HepG2 (cell line): ENCODE data around the gene CHID1. TPM values are rescaled to one million over a fixed set of nuclear protein-coding genes. Genes with fewer than 3 reads are reported as not detected.

Source experiments
- ATAC-seq: fragments of 200-7000 bp; cut with Tn5 transposase; 3 replicates; pipeline ENCODE4 v1.9.1; 2020; ENCODE audit warnings: mild to moderate bottlenecking, moderate library complexity
- BruUV-seq: library from RNA; stranded (reverse); fragments of 400-500 nt; replicated peaks from 2 replicates; lab custom pipeline; 2021; lab: Mats Ljungman, UMichigan
- CTCF ChIA-PET: fragments of 300-600 bp; formaldehyde crosslinking; extraction: SDS; loops from one replicate; lab custom pipeline; 2021; ENCODE audit warnings: low total read pairs, inconsistent platforms, low intra/inter-chr PET ratio; lab: Yijun Ruan, JAX
- POLR2A ChIA-PET: fragments of 350-600 bp; sonication (Branson Sonifier 250); formaldehyde crosslinking; loops from one replicate; lab custom pipeline; 2020; ENCODE audit warnings: antibody characterized with exemption, inconsistent platforms; lab: Yijun Ruan, JAX
- DNase-seq: peaks from one replicate; pipeline ENCODE4 v3.0.0-alpha.2; 2015; ENCODE audit warnings: low spot score
- FAIRE-seq: peaks from 3 replicates; lab custom pipeline; 2011; peaks lifted over from hg19 to GRCh38; lab: Jason Lieb, UNC
- H2AFZ ChIP-seq: one replicate; pipeline ENCODE4 v1.6.1; 2011; ENCODE audit warnings: low read length, inconsistent platforms
- H3K27ac ChIP-seq: fragments of 300-600 bp; 3 replicates; pipeline ENCODE4 v1.8.0; 2011; ENCODE audit warnings: mixed run types, mild to moderate bottlenecking, mixed read lengths, low read length, inconsistent platforms; ENCODE audit not compliant: insufficient read depth; ENCODE audit errors: extremely low read length
- H3K27me3 ChIP-seq, 2 experiments: fragments of 200-600 bp in 1 of 2; 2 replicates in 1 of 2; 3 replicates in 1 of 2; pipeline versions ENCODE4 v1.6.0 to v1.8.0; 2011; ENCODE audit warnings: low read length in 2 of 2, mild to moderate bottlenecking in 2 of 2, moderate library complexity in 2 of 2, inconsistent platforms in 1 of 2; ENCODE audit not compliant: insufficient read depth in 2 of 2, control insufficient read depth in 1 of 2
- H3K36me3 ChIP-seq, 2 experiments: fragments of 200-600 bp in 1 of 2; replicated peaks in 1 of 2; 2 replicates in 1 of 2; 3 replicates in 1 of 2; pipeline versions ENCODE4 v1.5.1 to v1.8.0; 2011; ENCODE audit warnings: low read length in 2 of 2, inconsistent platforms in 1 of 2; ENCODE audit not compliant: insufficient read depth in 2 of 2, control insufficient read depth in 1 of 2
- H3K4me1 ChIP-seq: 2 replicates; pipeline ENCODE4 v1.5.1; 2012; ENCODE audit warnings: low read length, inconsistent platforms; ENCODE audit not compliant: insufficient read depth
- H3K4me2 ChIP-seq: 2 replicates; pipeline ENCODE4 v1.6.0; 2011; ENCODE audit warnings: low read depth, low read length, inconsistent platforms
- H3K4me3 ChIP-seq, 3 experiments: fragments of 200-600 bp in 1 of 3; sonication (generic), shearing (Covaris generic) in 1 of 3; replicated peaks in 1 of 3; 2 replicates each; pipeline ENCODE4 v1.5.1; 2011 to 2016; ENCODE audit warnings: low read length in 3 of 3, inconsistent platforms in 2 of 3, low read depth in 2 of 3, mild to moderate bottlenecking in 2 of 3, control low read depth in 1 of 3, mixed read lengths in 1 of 3; ENCODE audit not compliant: insufficient read depth in 1 of 3
- H3K79me2 ChIP-seq: one replicate; pipeline ENCODE4 v1.6.1; 2011; ENCODE audit warnings: low read length, inconsistent platforms; ENCODE audit not compliant: insufficient read depth
- H3K9ac ChIP-seq: 2 replicates; pipeline ENCODE4 v1.6.0; 2011; ENCODE audit warnings: mild to moderate bottlenecking, low read depth, low read length, inconsistent platforms; ENCODE audit not compliant: insufficient read depth
- H3K9me3 ChIP-seq: 2 replicates; pipeline ENCODE4 v1.5.1; 2012; ENCODE audit warnings: mild to moderate bottlenecking, low read length
- H4K20me1 ChIP-seq: 2 replicates; pipeline ENCODE4 v1.6.0; 2011; ENCODE audit warnings: inconsistent platforms, mild to moderate bottlenecking, low read length, moderate library complexity; ENCODE audit not compliant: insufficient read depth
- AGO2 ChIP-seq: fragments of 200-400 bp; formaldehyde crosslinking; optimal IDR thresholded peaks from 2 replicates; pipeline ENCODE3; 2017; ENCODE audit warnings: mild to moderate bottlenecking, low read depth, low read length, moderate library complexity
- AKAP8 ChIP-seq: sonication (generic); formaldehyde crosslinking; IDR thresholded peaks from 2 replicates; pipeline ENCODE4 v1.5.1; 2020; ENCODE audit warnings: mild to moderate bottlenecking, missing genetic modification reagents
- BRCA1 ChIP-seq: sonication (generic); formaldehyde crosslinking; IDR thresholded peaks from 2 replicates; pipeline ENCODE4 v1.4.0; 2020; ENCODE audit warnings: missing genetic modification reagents
- DR1 ChIP-seq: sonication (generic); formaldehyde crosslinking; IDR thresholded peaks from 2 replicates; pipeline ENCODE4 v1.8.0; 2021; ENCODE audit warnings: mild to moderate bottlenecking, missing genetic modification reagents, inconsistent platforms
- HHEX ChIP-seq: IDR thresholded peaks from 2 replicates; pipeline ENCODE4 v1.6.1; 2016; ENCODE audit warnings: control low read depth
- HNRNPK ChIP-seq: fragments of 200-400 bp; formaldehyde crosslinking; IDR thresholded peaks from 2 replicates; pipeline ENCODE4 v1.6.1; 2018; ENCODE audit warnings: low read length, low read depth, moderate library complexity, mild to moderate bottlenecking; ENCODE audit not compliant: poor library complexity, severe bottlenecking
- HNRNPL ChIP-seq: fragments of 200-400 bp; formaldehyde crosslinking; IDR thresholded peaks from 2 replicates; pipeline ENCODE4 v1.6.1; 2017; ENCODE audit warnings: mild to moderate bottlenecking, low read depth, low read length
- KDM2A ChIP-seq: sonication (generic); formaldehyde crosslinking; IDR thresholded peaks from 2 replicates; pipeline ENCODE4 v1.4.0; 2020; ENCODE audit warnings: low read depth, missing genetic modification reagents, borderline replicate concordance
- POLR2G ChIP-seq: fragments of 200-400 bp; formaldehyde crosslinking; IDR thresholded peaks from 2 replicates; pipeline ENCODE4 v1.6.1; 2018; ENCODE audit warnings: mild to moderate bottlenecking, low read depth, low read length, moderate library complexity
- RAD21 ChIP-seq: fragments of 450-650 bp; formaldehyde crosslinking; IDR thresholded peaks from 2 replicates; pipeline ENCODE4 v1.5.0; 2020; ENCODE audit warnings: mild to moderate bottlenecking
- ZNF20 ChIP-seq: sonication (generic); formaldehyde crosslinking; IDR thresholded peaks from 2 replicates; pipeline ENCODE4 v1.4.0; 2020; ENCODE audit warnings: mild to moderate bottlenecking, moderate library complexity, missing genetic modification reagents
- ZNF552 ChIP-seq: sonication (generic); formaldehyde crosslinking; IDR thresholded peaks from 2 replicates; pipeline ENCODE4 v1.9.0; 2022; ENCODE audit warnings: missing genetic modification reagents, mild to moderate bottlenecking, borderline replicate concordance
- ZNF570 ChIP-seq: sonication (generic); formaldehyde crosslinking; IDR thresholded peaks from 2 replicates; pipeline ENCODE4 v1.4.0; 2020; ENCODE audit warnings: mild to moderate bottlenecking, missing genetic modification reagents, borderline replicate concordance
- WGBS: methylation state at CpG from one replicate; pipeline ENCODE4 v1.1.6; 2017; ENCODE audit warnings: low lambda C conversion rate; 5-methylcytosine and 5-hydroxymethylcytosine counted together
- in situ Hi-C: cut with HindIII; loops from 2 replicates; pipeline ENCODE4 v1.10.0; 2017; ENCODE audit warnings: low pct_unique_long_range_greater_than_20kb; ENCODE audit not compliant: extremely low pct_ligation_motif_present
- intact Hi-C: fragments of 100-400 bp; cut with micrococcal nuclease; formaldehyde crosslinking; loops from one replicate; pipeline ENCODE4 v1.10.0; 2022; ENCODE audit not compliant: unreplicated experiment
- polyA plus RNA-seq, 8 experiments: library from polyadenylated mRNA; depleted of rRNA in 3 of 8; stranded (reverse) in 7 of 8; unstranded in 1 of 8; fragments of >200 nt; fragmentation: Illumina TruSeq in 4 of 8; extraction: Trizol in 4 of 8; gene quantifications; 2 replicates each; pipeline versions ENCODE4 v1.2.1 to v1.2.3, GENCODE V29; 2011 to 2016; ENCODE audit warnings: low read depth in 4 of 8, missing spikeins in 1 of 8, mixed read lengths in 1 of 8; ENCODE audit not compliant: insufficient read depth in 1 of 8
- total RNA-seq, 5 experiments: library from RNA; depleted of rRNA; stranded (reverse); fragments of >200 nt; fragmentation: Illumina TruSeq; extraction: Trizol; gene quantifications; 2 replicates each; pipeline ENCODE4 v1.2.3, GENCODE V29; 2016; ENCODE audit warnings: low read depth in 1 of 5
- TF ChIP-seq, protein P1 (sequence below): sonication (generic); formaldehyde crosslinking; IDR thresholded peaks from 2 replicates; pipeline ENCODE4 v1.4.0; 2020; ENCODE audit warnings: missing genetic modification reagents
- TF ChIP-seq, protein P2 (sequence below): sonication (generic); formaldehyde crosslinking; IDR thresholded peaks from 2 replicates; pipeline ENCODE4 v1.4.0; 2020; ENCODE audit warnings: missing genetic modification reagents
- TF ChIP-seq, protein P3 (sequence below): sonication (generic); formaldehyde crosslinking; IDR thresholded peaks from 2 replicates; pipeline ENCODE4 v1.4.0; 2020; ENCODE audit warnings: missing genetic modification reagents

The CHID1 gene
- total and polyA plus RNA-seq, 2 of the 13 experiments (the other 11 are each of a cell fraction or from before 2014, with no cell fraction given) = 65.1 to 93.6 TPM

DNA sequence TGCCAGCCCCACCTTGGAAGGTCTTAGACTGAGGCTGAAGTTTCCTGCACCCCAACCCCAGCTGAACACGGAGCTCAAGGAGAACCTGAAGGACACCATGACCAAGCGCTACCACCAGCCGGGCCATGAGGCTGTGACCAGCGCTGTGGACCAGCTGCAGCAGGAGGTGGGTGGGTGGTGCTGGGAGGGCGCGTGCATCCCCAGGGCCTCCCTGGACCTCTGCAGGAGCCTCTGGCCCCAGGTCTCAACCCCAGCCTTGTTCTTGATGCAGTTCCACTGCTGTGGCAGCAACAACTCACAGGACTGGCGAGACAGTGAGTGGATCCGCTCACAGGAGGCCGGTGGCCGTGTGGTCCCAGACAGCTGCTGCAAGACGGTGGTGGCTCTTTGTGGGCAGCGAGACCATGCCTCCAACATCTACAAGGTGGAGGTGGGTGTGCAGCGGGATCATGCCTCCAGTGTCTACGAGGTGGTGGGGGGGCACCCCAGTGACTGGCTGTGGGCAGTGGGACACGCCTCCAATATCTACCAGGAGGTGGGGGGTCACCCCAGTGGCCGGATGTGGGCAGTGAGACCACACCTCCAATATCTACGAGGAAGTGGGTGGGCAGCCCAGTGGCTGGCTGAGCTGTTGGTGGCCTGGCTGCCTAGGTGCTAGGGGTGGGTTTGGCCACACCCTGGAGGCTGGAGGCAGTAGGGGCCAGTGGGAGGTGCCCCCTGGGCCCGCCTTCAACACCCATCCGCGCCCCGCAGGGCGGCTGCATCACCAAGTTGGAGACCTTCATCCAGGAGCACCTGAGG lies 73.2 kb downstream of the CHID1 start:
- H3K4me1 ChIP-seq = peaks cover 66% of the 10 kb centered on the region
- no peak overlapping the region for H3K9ac ChIP-seq
- no peak overlapping the region for H3K4me2 ChIP-seq
- FAIRE-seq (no peak), ATAC-seq (no peak), DNase-seq (no peak)
- no TSS peak for BruUV-seq
- H3K9me3 ChIP-seq = no peaks in the 10 kb centered on the region
- H3K79me2 ChIP-seq = peaks cover 36% of the 10 kb centered on the region
- ChIA-PET POLR2A (interaction anchor here (0.7 to 16.1 kb wide), 3 partner anchors 8 to 41 kb away, joined by 3 to 264 read pairs (median 141); partner anchors contain the start of genes CD151, CRACR2B and PNPLA2), CTCF (no interaction called here)
- H3K27ac ChIP-seq = peak overlapping the region; percentile 53
- peaks cover 20% of the 10 kb centered on the region; the same call in 1 of the 2 replicates for H4K20me1 ChIP-seq
- no peaks in the 10 kb centered on the region for H3K27me3 ChIP-seq
- WGBS = 94% methylated on average over 11 of the region's 22 CpGs
- no peak overlapping the region for H3K4me3 ChIP-seq
- in situ Hi-C loops = no loop called here
- H2AFZ ChIP-seq = no peak overlapping the region
- intact Hi-C loops = no loop called here
- H3K36me3 ChIP-seq = peaks cover 9 to 36% of the 10 kb centered on the region in 2 experiments
- TF ChIP-seq, protein P1, sequence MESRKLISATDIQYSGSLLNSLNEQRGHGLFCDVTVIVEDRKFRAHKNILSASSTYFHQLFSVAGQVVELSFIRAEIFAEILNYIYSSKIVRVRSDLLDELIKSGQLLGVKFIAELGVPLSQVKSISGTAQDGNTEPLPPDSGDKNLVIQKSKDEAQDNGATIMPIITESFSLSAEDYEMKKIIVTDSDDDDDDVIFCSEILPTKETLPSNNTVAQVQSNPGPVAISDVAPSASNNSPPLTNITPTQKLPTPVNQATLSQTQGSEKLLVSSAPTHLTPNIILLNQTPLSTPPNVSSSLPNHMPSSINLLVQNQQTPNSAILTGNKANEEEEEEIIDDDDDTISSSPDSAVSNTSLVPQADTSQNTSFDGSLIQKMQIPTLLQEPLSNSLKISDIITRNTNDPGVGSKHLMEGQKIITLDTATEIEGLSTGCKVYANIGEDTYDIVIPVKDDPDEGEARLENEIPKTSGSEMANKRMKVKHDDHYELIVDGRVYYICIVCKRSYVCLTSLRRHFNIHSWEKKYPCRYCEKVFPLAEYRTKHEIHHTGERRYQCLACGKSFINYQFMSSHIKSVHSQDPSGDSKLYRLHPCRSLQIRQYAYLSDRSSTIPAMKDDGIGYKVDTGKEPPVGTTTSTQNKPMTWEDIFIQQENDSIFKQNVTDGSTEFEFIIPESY (CRISPR knock-in tag) = peak; percentile 89
- TF ChIP-seq ZNF20 (no peak), BRCA1 (no peak), RAD21 (CRISPR knock-in tag) (no peak), ZNF552 (CRISPR knock-in tag) (no peak), KDM2A (0 out of 2 replicates have a peak, but pooled peaks have one; percentile 5), ZNF570 (CRISPR knock-in tag) (no peak), AKAP8 (CRISPR knock-in tag) (peak; percentile 81), HNRNPK (no peak), POLR2G (peak; percentile 37; the same call in 1 of the 2 replicates), AGO2 (peak; percentile 97), HNRNPL (0 out of 2 replicates have a peak, but pooled peaks have one; percentile 30), DR1 (CRISPR knock-in tag) (0 out of 2 replicates have a peak, but pooled peaks have one; percentile 26), HHEX (CRISPR knock-in tag) (no peak)
- TF ChIP-seq, protein P2, sequence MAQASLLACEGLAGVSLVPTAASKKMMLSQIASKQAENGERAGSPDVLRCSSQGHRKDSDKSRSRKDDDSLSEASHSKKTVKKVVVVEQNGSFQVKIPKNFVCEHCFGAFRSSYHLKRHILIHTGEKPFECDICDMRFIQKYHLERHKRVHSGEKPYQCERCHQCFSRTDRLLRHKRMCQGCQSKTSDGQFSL = peak; percentile 84
- TF ChIP-seq, protein P3, sequence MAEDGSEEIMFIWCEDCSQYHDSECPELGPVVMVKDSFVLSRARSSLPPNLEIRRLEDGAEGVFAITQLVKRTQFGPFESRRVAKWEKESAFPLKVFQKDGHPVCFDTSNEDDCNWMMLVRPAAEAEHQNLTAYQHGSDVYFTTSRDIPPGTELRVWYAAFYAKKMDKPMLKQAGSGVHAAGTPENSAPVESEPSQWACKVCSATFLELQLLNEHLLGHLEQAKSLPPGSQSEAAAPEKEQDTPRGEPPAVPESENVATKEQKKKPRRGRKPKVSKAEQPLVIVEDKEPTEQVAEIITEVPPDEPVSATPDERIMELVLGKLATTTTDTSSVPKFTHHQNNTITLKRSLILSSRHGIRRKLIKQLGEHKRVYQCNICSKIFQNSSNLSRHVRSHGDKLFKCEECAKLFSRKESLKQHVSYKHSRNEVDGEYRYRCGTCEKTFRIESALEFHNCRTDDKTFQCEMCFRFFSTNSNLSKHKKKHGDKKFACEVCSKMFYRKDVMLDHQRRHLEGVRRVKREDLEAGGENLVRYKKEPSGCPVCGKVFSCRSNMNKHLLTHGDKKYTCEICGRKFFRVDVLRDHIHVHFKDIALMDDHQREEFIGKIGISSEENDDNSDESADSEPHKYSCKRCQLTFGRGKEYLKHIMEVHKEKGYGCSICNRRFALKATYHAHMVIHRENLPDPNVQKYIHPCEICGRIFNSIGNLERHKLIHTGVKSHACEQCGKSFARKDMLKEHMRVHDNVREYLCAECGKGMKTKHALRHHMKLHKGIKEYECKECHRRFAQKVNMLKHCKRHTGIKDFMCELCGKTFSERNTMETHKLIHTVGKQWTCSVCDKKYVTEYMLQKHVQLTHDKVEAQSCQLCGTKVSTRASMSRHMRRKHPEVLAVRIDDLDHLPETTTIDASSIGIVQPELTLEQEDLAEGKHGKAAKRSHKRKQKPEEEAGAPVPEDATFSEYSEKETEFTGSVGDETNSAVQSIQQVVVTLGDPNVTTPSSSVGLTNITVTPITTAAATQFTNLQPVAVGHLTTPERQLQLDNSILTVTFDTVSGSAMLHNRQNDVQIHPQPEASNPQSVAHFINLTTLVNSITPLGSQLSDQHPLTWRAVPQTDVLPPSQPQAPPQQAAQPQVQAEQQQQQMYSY (CRISPR knock-in tag) = no peak
